Upper lobe of left lung (tissue), 6 donors: ENCODE measurements around the gene AGXT. TPM values are rescaled to one million over a fixed set of nuclear protein-coding genes. Genes with fewer than 3 reads are reported as not detected.
A peak's percentile ranks its signal among the peaks of the same experiment; 100 is the strongest.

Experiments used
- ATAC-seq, 2 donors: fragments of 200-7000 bp; cut with Tn5 transposase; one replicate each; pipeline ENCODE4 v1.9.1; 2022; ENCODE audit warnings: mild to moderate bottlenecking in 2 of 2, moderate library complexity in 2 of 2; ENCODE audit not compliant: low FRiP score in 2 of 2
- DNase-seq, 2 donors: peaks; one replicate each; pipeline ENCODE4 v3.0.0-alpha.2; 2019 to 2020
- H3K27ac ChIP-seq, 4 donors: fragments of 200-600 bp; sonication (generic); one replicate each; pipeline ENCODE4 v1.5.1; 2016 to 2019
- H3K27me3 ChIP-seq, 4 donors: fragments of 200-600 bp; sonication (generic); one replicate each; pipeline ENCODE4 v1.5.1; 2017 to 2019
- H3K36me3 ChIP-seq, 4 donors: fragments of 200-600 bp; sonication (generic); one replicate each; pipeline ENCODE4 v1.5.1; 2016 to 2019
- H3K4me1 ChIP-seq, 4 donors: fragments of 200-600 bp; sonication (generic); one replicate each; pipeline ENCODE4 v1.5.1; 2018 to 2019
- H3K4me3 ChIP-seq, 4 donors: fragments of 200-600 bp; sonication (generic); one replicate each; pipeline ENCODE4 v1.5.1; 2017 to 2019; ENCODE audit warnings: mild to moderate bottlenecking in 2 of 4, moderate library complexity in 1 of 4
- H3K9me3 ChIP-seq, 4 donors: fragments of 200-600 bp; sonication (generic); one replicate each; pipeline ENCODE4 v1.5.1; 2018 to 2019
- CTCF ChIP-seq, 6 experiments: fragments of 450-650 bp in 4 of 6; fragments of 200-600 bp in 2 of 6; sonication (generic) in 2 of 6; IDR thresholded peaks; one replicate each; pipeline ENCODE4 v1.5.1; 2016 to 2019; ENCODE audit warnings: antibody characterized with exemption in 6 of 6
- EP300 ChIP-seq, 4 donors: sonication (generic); formaldehyde crosslinking; IDR thresholded peaks; one replicate each; pipeline ENCODE4 v1.5.1; 2017; ENCODE audit warnings: antibody characterized with exemption in 4 of 4, control low read depth in 2 of 4
- POLR2A ChIP-seq, 4 donors: fragments of 450-650 bp; IDR thresholded peaks; one replicate each; pipeline ENCODE4 v1.5.1; 2016 to 2017; ENCODE audit warnings: antibody characterized with exemption in 4 of 4, mild to moderate bottlenecking in 2 of 4
- POLR2AphosphoS5 ChIP-seq, 2 donors: sonication (generic); formaldehyde crosslinking; IDR thresholded peaks; one replicate each; pipeline ENCODE4 v1.5.1; 2017; ENCODE audit warnings: antibody characterized with exemption in 2 of 2
- WGBS, 2 donors: methylation state at CpG; one replicate each; pipeline ENCODE4 v1.1.5; 2017 to 2018; 5-methylcytosine and 5-hydroxymethylcytosine counted together
- total RNA-seq, 6 donors: library from RNA; depleted of rRNA in 4 of 6; stranded (reverse); fragments of >200 nt in 4 of 6; gene quantifications; one replicate each; pipeline versions ENCODE4 v1.1.0 to v1.2.1, GENCODE V29; 2016 to 2021
- donor health status: DM: no; HTN: no; CAD: no; lungs with moderate emphysema.
- donor health status: DM: no; HTN: yes; CAD: no; lungs with severe emphysema.

The AGXT gene
- total RNA-seq, result under 1 TPM in 3 of 6 donors, not detected in 3; 0.30 to 0.46 (median 0.44) TPM

GRCh38 chr2:240868286-240869108 is at the start of gene AGXT:
Gene AGXT, plus strand, starts transcription at chr2:240868824. Its CDS starts 42 bp downstream, at chr2:240868866.
- H3K27ac ChIP-seq, result no peak within 1 kb of the TSS
- H3K4me1 ChIP-seq, result no peaks in the 10 kb centered on the region
- H3K9me3 ChIP-seq, result no peaks in the 10 kb centered on the region
- DNase-seq, result peak in 1 of 2 donors; percentile 48
- WGBS, 2 donors, result 63 to 84% methylated on average over 11 to 21 of the region's 21 CpGs
- H3K27me3 ChIP-seq, result no peaks in the 10 kb centered on the region
- TF ChIP-seq POLR2AphosphoS5 (IDR thresholded peaks at IDR 0.05) (no peak), CTCF (IDR thresholded peaks at IDR 0.05) (no peak), EP300 (IDR thresholded peaks at IDR 0.05) (no peak), POLR2A (IDR thresholded peaks at IDR 0.05) (no peak)
- H3K36me3 ChIP-seq, result no peaks in the 10 kb centered on the region
- no peak within 1 kb of the TSS for H3K4me3 ChIP-seq
- peak in 1 of 2 donors; percentile 5 for ATAC-seq

- Histone ChIP-seq H3K4me3 (peak overlapping the region in 3 of 4 donors; percentile 6 to 35 (median 22)), H3K9me3 (peaks cover 0 to 7% (median 2%) of the 10 kb centered on the region in 4 donors), H3K27me3 (peaks cover 0 to 37% (median 26%) of the 10 kb centered on the region in 4 donors), H3K36me3 (no peaks in the 10 kb centered on the region), H3K4me1 (peaks cover 22 to 29% (median 25%) of the 10 kb centered on the region in 4 donors), H3K27ac (no peak overlapping the region)
- ATAC-seq (no peak), DNase-seq (peak in 1 of 2 donors; percentile 78)
- 2% methylated on average over 46 of the region's 81 CpGs; no CpG with 5 or more reads in 1 of the 2 donors for WGBS, 2 donors
- TF ChIP-seq POLR2A (IDR thresholded peaks at IDR 0.05) (no peak), CTCF (IDR thresholded peaks at IDR 0.05) (no peak), EP300 (IDR thresholded peaks at IDR 0.05) (no peak), POLR2AphosphoS5 (IDR thresholded peaks at IDR 0.05) (no peak)
Measured at GRCh38 chr2:240819126-240819857, 49.3 kb upstream of the AGXT start.

GRCh38 chr2:240819858-240820606 is 48.6 kb upstream of the AGXT start, which contains the start of gene KIF1A:
Gene KIF1A, minus strand, starts transcription at chr2:240820219. Its CDS starts 22,467 bp downstream, at chr2:240797752.
- Histone ChIP-seq H3K9me3 (peaks cover 0 to 7% (median 2%) of the 10 kb centered on the region in 4 donors), H3K36me3 (no peaks in the 10 kb centered on the region), H3K4me3 (peak within 1 kb of the TSS in 3 of 4 donors; percentile 13 to 39 (median 22)), H3K4me1 (peaks cover 22 to 29% (median 25%) of the 10 kb centered on the region in 4 donors), H3K27me3 (peaks cover 0 to 37% (median 26%) of the 10 kb centered on the region in 4 donors), H3K27ac (no peak within 1 kb of the TSS)
- ATAC-seq (no peak), DNase-seq (peak in 1 of 2 donors; percentile 84)
- 3% methylated on average over 11 of the region's 104 CpGs; no CpG with 5 or more reads in 1 of the 2 donors for WGBS, 2 donors
- TF ChIP-seq CTCF (IDR thresholded peaks at IDR 0.05) (no peak), POLR2AphosphoS5 (IDR thresholded peaks at IDR 0.05) (no peak), POLR2A (IDR thresholded peaks at IDR 0.05) (no peak), EP300 (IDR thresholded peaks at IDR 0.05) (no peak)

- TF ChIP-seq POLR2A (IDR thresholded peaks at IDR 0.05), result no peak
- no peak for TF ChIP-seq POLR2AphosphoS5 (IDR thresholded peaks at IDR 0.05)
- TF ChIP-seq EP300 (IDR thresholded peaks at IDR 0.05), result no peak
- no peak for TF ChIP-seq CTCF (IDR thresholded peaks at IDR 0.05)
- Histone ChIP-seq H3K9me3 (peaks cover 0 to 7% (median 2%) of the 10 kb centered on the region in 4 donors), H3K4me3 (peak overlapping the region in 3 of 4 donors; percentile 13 to 39 (median 22)), H3K4me1 (peaks cover 22 to 29% (median 25%) of the 10 kb centered on the region in 4 donors), H3K36me3 (no peaks in the 10 kb centered on the region), H3K27me3 (peaks cover 0 to 37% (median 26%) of the 10 kb centered on the region in 4 donors), H3K27ac (no peak overlapping the region)
- DNase-seq (peak in 1 of 2 donors; percentile 77), ATAC-seq (no peak)
- 1 to 2% methylated on average over 24 to 40 of the region's 64 CpGs for WGBS, 2 donors
Measured at GRCh38 chr2:240820607-240821428, 47.8 kb upstream of the AGXT start.
